Neuronal stem cell (in vitro differentiated cells): ENCODE measurements around the gene STH. TPM values are rescaled to one million over a fixed set of nuclear protein-coding genes. Genes with fewer than 3 reads are reported as not detected.
A peak's percentile ranks its signal among the peaks of the same experiment; 100 is the strongest.

Experiments
- DNase-seq: peaks from one replicate; pipeline ENCODE4 v3.0.0-alpha.2; 2013; ENCODE audit warnings: low spot score
- H2AFZ ChIP-seq: one replicate; pipeline ENCODE4 v1.6.1; 2013; ENCODE audit warnings: mild to moderate bottlenecking, low read length, inconsistent platforms
- H2AK5ac ChIP-seq: 2 replicates; pipeline ENCODE4 v1.6.1; 2013; ENCODE audit warnings: low read depth, mild to moderate bottlenecking, inconsistent platforms, low read length, moderate library complexity, mixed read lengths
- H2BK120ac ChIP-seq: 2 replicates; pipeline ENCODE4 v1.6.1; 2013; ENCODE audit warnings: low read depth, mild to moderate bottlenecking, inconsistent platforms, low read length, moderate library complexity, mixed read lengths
- H2BK12ac ChIP-seq: one replicate; pipeline ENCODE4 v1.6.1; 2013; ENCODE audit warnings: low read length, inconsistent platforms
- H2BK15ac ChIP-seq: 2 replicates; pipeline ENCODE4 v1.6.1; 2013; ENCODE audit warnings: mild to moderate bottlenecking, low read length, inconsistent platforms, mixed read lengths
- H2BK5ac ChIP-seq: one replicate; pipeline ENCODE4 v1.6.1; 2013; ENCODE audit warnings: inconsistent platforms, mild to moderate bottlenecking, low read length, moderate library complexity
- H3K14ac ChIP-seq: one replicate; pipeline ENCODE4 v1.6.1; 2013; ENCODE audit warnings: low read length, inconsistent platforms
- H3K18ac ChIP-seq: 2 replicates; pipeline ENCODE4 v1.6.1; 2013; ENCODE audit warnings: low read length, inconsistent platforms
- H3K23ac ChIP-seq: 2 replicates; pipeline ENCODE4 v1.6.1; 2013; ENCODE audit warnings: low read depth, mild to moderate bottlenecking, mixed read lengths, low read length, inconsistent platforms; ENCODE audit not compliant: poor library complexity
- H3K27ac ChIP-seq: replicated peaks from 3 replicates; pipeline ENCODE4 v1.5.1; 2013; ENCODE audit warnings: low read length, inconsistent platforms
- H3K27me3 ChIP-seq, 3 experiments: 2 replicates each; pipeline ENCODE4 v1.6.1; 2013; ENCODE audit warnings: low read length in 3 of 3, mild to moderate bottlenecking in 2 of 3, inconsistent platforms in 1 of 3, low read depth in 1 of 3, mixed read lengths in 1 of 3, moderate library complexity in 1 of 3; ENCODE audit not compliant: control insufficient read depth in 3 of 3, insufficient read depth in 3 of 3
- H3K36me3 ChIP-seq, 2 donors: replicated peaks in 1 of 2; 2 replicates each; pipeline ENCODE4 v1.6.1; 2013; ENCODE audit warnings: low read length in 2 of 2; ENCODE audit not compliant: control insufficient read depth in 2 of 2, insufficient read depth in 2 of 2
- H3K4ac ChIP-seq: 2 replicates; pipeline ENCODE4 v1.6.1; 2013; ENCODE audit warnings: inconsistent platforms, mild to moderate bottlenecking, low read length, moderate library complexity
- H3K4me1 ChIP-seq, 2 donors: 1 replicate in 1 of 2; 2 replicates in 1 of 2; pipeline ENCODE4 v1.6.1; 2013; ENCODE audit warnings: low read length in 2 of 2, low read depth in 1 of 2; ENCODE audit not compliant: control insufficient read depth in 2 of 2, insufficient read depth in 1 of 2
- H3K4me2 ChIP-seq: one replicate; pipeline ENCODE4 v1.6.1; 2013; ENCODE audit warnings: mild to moderate bottlenecking, low read length, inconsistent platforms; ENCODE audit not compliant: insufficient read depth, poor library complexity, severe bottlenecking
- H3K4me3 ChIP-seq, 2 donors: 2 replicates each; pipeline ENCODE4 v1.5.1; 2013; ENCODE audit warnings: low read length in 2 of 2, mild to moderate bottlenecking in 2 of 2, inconsistent platforms in 1 of 2, moderate library complexity in 1 of 2
- H3K79me1 ChIP-seq: one replicate; pipeline ENCODE4 v1.6.1; 2013; ENCODE audit warnings: low read depth, mild to moderate bottlenecking, inconsistent platforms, low read length, moderate library complexity
- H3K9ac ChIP-seq: one replicate; pipeline ENCODE4 v1.6.1; 2013; ENCODE audit warnings: mild to moderate bottlenecking, low read depth, low read length, inconsistent platforms; ENCODE audit not compliant: poor library complexity
- H3K9me3 ChIP-seq, 2 donors: replicated peaks in 1 of 2; 2 replicates each; pipeline versions ENCODE3 to v1.6.1; 2013; ENCODE audit warnings: low read length in 2 of 2, mild to moderate bottlenecking in 2 of 2, inconsistent platforms in 1 of 2, low read depth in 1 of 2, mixed read lengths in 1 of 2, moderate library complexity in 1 of 2; ENCODE audit not compliant: control insufficient read depth in 2 of 2, insufficient read depth in 1 of 2
- H4K8ac ChIP-seq: one replicate; pipeline ENCODE4 v1.6.1; 2013; ENCODE audit warnings: low read depth, mild to moderate bottlenecking, inconsistent platforms, low read length, moderate library complexity
- H4K91ac ChIP-seq: one replicate; pipeline ENCODE4 v1.6.1; 2013; ENCODE audit warnings: low read length, low read depth, mild to moderate bottlenecking, inconsistent platforms; ENCODE audit not compliant: poor library complexity
- WGBS, 2 donors: extraction: QIAGEN DNeasy Blood & Tissue Kit; methylation state at CpG; one replicate each; pipeline ENCODE4 v1.1.7; 2013; ENCODE audit warnings: missing lambda C conversion rate in 2 of 2, mixed read lengths in 1 of 2; ENCODE audit not compliant: insufficient read length in 2 of 2, insufficient replicate concordance in 1 of 2; ENCODE audit errors: extremely low coverage in 2 of 2; 5-methylcytosine and 5-hydroxymethylcytosine counted together
- polyA plus RNA-seq, 2 experiments: library from polyadenylated mRNA; stranded (reverse); fragments of 200-250 nt; gene quantifications; one replicate each; pipeline ENCODE4 v1.2.3, GENCODE V29; 2013

Gene STH, protein sequence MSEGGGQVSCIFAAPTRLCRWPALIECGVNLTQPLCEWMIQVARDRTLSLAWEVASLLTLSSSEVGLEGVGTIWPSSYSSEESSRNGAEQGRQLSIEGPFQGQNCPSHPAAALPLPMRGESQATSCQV
- not detected for polyA plus RNA-seq (2013, experiment 1 of 2)
- polyA plus RNA-seq (2013, experiment 2 of 2): not detected

DNA sequence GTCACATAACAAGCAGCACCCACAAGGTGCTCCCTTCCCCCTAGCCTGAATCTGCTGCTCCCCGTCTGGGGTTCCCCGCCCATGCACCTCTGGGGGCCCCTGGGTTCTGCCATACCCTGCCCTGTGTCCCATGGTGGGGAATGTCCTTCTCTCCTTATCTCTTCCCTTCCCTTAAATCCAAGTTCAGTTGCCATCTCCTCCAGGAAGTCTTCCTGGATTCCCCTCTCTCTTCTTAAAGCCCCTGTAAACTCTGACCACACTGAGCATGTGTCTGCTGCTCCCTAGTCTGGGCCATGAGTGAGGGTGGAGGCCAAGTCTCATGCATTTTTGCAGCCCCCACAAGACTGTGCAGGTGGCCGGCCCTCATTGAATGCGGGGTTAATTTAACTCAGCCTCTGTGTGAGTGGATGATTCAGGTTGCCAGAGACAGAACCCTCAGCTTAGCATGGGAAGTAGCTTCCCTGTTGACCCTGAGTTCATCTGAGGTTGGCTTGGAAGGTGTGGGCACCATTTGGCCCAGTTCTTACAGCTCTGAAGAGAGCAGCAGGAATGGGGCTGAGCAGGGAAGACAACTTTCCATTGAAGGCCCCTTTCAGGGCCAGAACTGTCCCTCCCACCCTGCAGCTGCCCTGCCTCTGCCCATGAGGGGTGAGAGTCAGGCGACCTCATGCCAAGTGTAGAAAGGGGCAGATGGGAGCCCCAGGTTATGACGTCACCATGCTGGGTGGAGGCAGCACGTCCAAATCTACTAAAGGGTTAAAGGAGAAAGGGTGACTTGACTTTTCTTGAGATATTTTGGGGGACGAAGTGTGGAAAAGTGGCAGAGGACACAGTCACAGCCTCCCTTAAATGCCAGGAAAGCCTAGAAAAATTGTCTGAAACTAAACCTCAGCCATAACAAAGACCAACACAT is at the start of gene STH:
STH (plus strand) TSS at position 264 of the 913 bp plus-strand sequence; CDS start at position 294, 30 bp downstream.
- Histone ChIP-seq H2AFZ (peak within 1 kb of the TSS; percentile 4), H3K27ac (no peak within 1 kb of the TSS), H3K27me3 (peaks cover 0 to 12% (median 0%) of the 10 kb centered on the region in 3 experiments), H2BK15ac (peak within 1 kb of the TSS; percentile 37), H3K23ac (peak within 1 kb of the TSS; percentile 55), H3K9ac (peak within 1 kb of the TSS; percentile 53), H3K79me1 (peaks cover 1% of the 10 kb centered on the region), H4K91ac (peak within 1 kb of the TSS; percentile 85), H2BK120ac (peak within 1 kb of the TSS; percentile 41), H3K4me1 (peaks cover 0 to under 1% of the 10 kb centered on the region in 2 donors), H3K4me3 (peak within 1 kb of the TSS in 1 of 2 donors; percentile 36), H2BK5ac (peak within 1 kb of the TSS; percentile 24), H2BK12ac (no peak within 1 kb of the TSS), H2AK5ac (peak within 1 kb of the TSS; percentile 86), H3K18ac (peak within 1 kb of the TSS; percentile 71), H3K4me2 (no peak within 1 kb of the TSS), H3K9me3 (no peaks in the 10 kb centered on the region), H4K8ac (no peak within 1 kb of the TSS), H3K4ac (no peak within 1 kb of the TSS), H3K14ac (peak within 1 kb of the TSS; percentile 38), H3K36me3 (no peaks in the 10 kb centered on the region)
- no CpG with 5 or more reads among the region's 8 CpGs for WGBS, 2 donors
- no peak for DNase-seq

DNA sequence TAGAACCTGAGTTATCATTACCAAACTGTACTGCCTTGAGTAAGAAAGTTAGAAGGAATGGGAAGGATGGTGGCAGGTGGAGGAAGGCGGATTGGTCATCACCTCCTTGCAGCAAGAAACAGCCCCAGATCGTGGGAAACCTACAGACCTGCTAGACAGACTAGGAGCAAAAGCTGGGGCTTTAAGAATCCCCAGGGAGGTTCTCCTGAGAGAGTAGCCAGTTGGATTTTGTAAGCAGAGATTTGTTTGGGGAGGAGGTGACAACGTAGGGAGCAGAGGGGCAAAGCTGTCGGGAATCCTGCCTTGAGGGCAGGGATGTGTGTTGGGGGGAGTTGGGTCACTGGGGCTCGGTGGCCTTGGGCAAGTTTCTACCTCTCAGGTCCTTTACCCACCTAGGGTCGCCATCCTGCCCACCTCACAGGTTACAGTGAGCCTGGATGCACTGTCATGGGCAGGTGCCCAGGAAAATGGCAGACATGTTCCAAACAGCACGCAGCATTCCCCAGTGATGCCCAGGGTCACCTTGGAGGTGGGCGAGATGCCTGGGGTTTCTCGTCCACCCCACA is 49.2 kb upstream of the STH start:
- Histone ChIP-seq H3K9ac (no peak overlapping the region), H4K91ac (no peak overlapping the region), H2AFZ (no peak overlapping the region), H2BK120ac (peak overlapping the region; percentile 56), H2BK15ac (peak overlapping the region; percentile 86), H3K27ac (no peak overlapping the region), H2BK5ac (no peak overlapping the region), H4K8ac (no peak overlapping the region), H3K4me2 (no peak overlapping the region), H3K14ac (no peak overlapping the region), H2AK5ac (peak overlapping the region; percentile 76), H3K9me3 (no peaks in the 10 kb centered on the region), H3K4ac (peak overlapping the region; percentile 26), H3K27me3 (peaks cover 2 to 29% (median 12%) of the 10 kb centered on the region in 3 experiments), H3K4me3 (no peak overlapping the region), H3K23ac (peak overlapping the region; percentile 60), H2BK12ac (peak overlapping the region; percentile 53), H3K36me3 (no peaks in the 10 kb centered on the region), H3K79me1 (no peaks in the 10 kb centered on the region), H3K4me1 (peaks cover 0 to 6% of the 10 kb centered on the region in 2 donors), H3K18ac (peak overlapping the region; percentile 60)
- no CpG with 5 or more reads among the region's 9 CpGs for WGBS, 2 donors
- DNase-seq: no peak

DNA sequence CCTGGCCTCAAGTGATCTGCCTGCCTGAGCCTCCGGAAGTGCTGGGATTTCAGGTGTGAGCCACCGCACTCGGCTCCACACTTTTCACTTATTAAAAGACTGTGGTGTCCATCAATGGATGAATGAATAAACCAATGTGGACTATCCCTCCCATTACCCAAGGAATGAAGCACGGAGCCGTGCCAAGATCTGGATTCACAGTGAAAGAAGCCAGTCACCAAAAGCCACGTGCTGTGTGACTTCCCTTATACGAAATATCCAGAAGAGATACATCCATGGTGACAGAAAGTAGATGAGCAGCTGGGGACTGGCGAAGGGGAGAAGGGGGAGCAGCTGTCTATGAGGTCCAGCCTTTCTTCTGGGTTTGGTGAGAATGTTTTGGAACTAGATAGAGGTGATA is 48.2 kb upstream of the STH start:
- no peak overlapping the region for H2AFZ ChIP-seq
- peaks cover 0 to 6% of the 10 kb centered on the region in 2 donors for H3K4me1 ChIP-seq
- H4K8ac ChIP-seq: no peak overlapping the region
- no peak overlapping the region for H2AK5ac ChIP-seq
- peaks cover 2 to 27% (median 12%) of the 10 kb centered on the region in 3 experiments for H3K27me3 ChIP-seq
- H4K91ac ChIP-seq: no peak overlapping the region
- H3K4me2 ChIP-seq: no peak overlapping the region
- H3K23ac ChIP-seq: no peak overlapping the region
- H3K18ac ChIP-seq: no peak overlapping the region
- DNase-seq: no peak
- no peak overlapping the region for H2BK5ac ChIP-seq
- no peak overlapping the region for H3K9ac ChIP-seq
- H3K9me3 ChIP-seq: no peaks in the 10 kb centered on the region
- H3K27ac ChIP-seq: no peak overlapping the region
- no peaks in the 10 kb centered on the region for H3K36me3 ChIP-seq
- no peak overlapping the region for H2BK15ac ChIP-seq
- H3K4me3 ChIP-seq: no peak overlapping the region
- H2BK120ac ChIP-seq: no peak overlapping the region
- no peak overlapping the region for H2BK12ac ChIP-seq
- H3K79me1 ChIP-seq: no peaks in the 10 kb centered on the region
- no peak overlapping the region for H3K4ac ChIP-seq
- no CpG with 5 or more reads among the region's 8 CpGs for WGBS, 2 donors
- H3K14ac ChIP-seq: no peak overlapping the region

DNA sequence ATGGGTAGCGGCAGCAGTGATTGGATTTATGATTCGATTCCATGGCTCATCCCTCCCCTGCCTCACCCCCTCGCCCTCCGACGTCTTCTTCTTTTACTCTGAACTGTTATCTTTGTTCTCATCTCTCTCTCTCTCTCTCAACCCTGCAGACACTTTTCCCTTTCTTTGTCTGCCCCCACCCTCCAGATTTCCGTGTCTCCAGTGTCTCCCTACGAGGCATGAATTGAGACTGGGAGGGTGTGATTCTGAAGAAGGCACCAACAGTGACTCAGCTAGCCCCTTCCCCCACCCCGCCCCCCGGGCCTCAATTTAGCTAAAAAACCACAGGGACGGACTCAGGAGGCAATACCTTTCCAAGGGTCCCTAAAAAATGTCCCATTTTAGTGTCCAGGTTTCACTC is 47.6 kb upstream of the STH start:
- Histone ChIP-seq H3K9ac (no peak overlapping the region), H3K23ac (no peak overlapping the region), H3K4me2 (no peak overlapping the region), H3K18ac (no peak overlapping the region), H3K27ac (no peak overlapping the region), H2AK5ac (no peak overlapping the region), H2BK120ac (no peak overlapping the region), H2BK15ac (no peak overlapping the region), H3K4me3 (no peak overlapping the region), H3K4me1 (peaks cover 0 to 6% of the 10 kb centered on the region in 2 donors), H3K14ac (no peak overlapping the region), H2AFZ (no peak overlapping the region), H3K27me3 (peaks cover 2 to 27% (median 12%) of the 10 kb centered on the region in 3 experiments), H3K79me1 (no peaks in the 10 kb centered on the region), H3K36me3 (no peaks in the 10 kb centered on the region), H2BK5ac (no peak overlapping the region), H4K91ac (no peak overlapping the region), H3K9me3 (no peaks in the 10 kb centered on the region), H3K4ac (no peak overlapping the region), H4K8ac (no peak overlapping the region), H2BK12ac (no peak overlapping the region)
- no CpG with 5 or more reads among the region's 10 CpGs for WGBS, 2 donors
- DNase-seq: no peak
